LNCaP clone FGC (cell line): Measurements from ENCODE around the gene STRN4.

Source experiments
- DNase-seq: peaks from one replicate; pipeline ENCODE4 v3.0.0-alpha.2; 2011; ENCODE audit warnings: low read depth
- H3K4me3 ChIP-seq: 2 replicates; pipeline ENCODE4 v1.5.1; 2011; ENCODE audit warnings: mild to moderate bottlenecking, low read depth, low read length, control low read depth
- CTCF ChIP-seq: IDR thresholded peaks from 2 replicates; pipeline ENCODE4 v1.5.1; 2012; ENCODE audit warnings: mild to moderate bottlenecking; ENCODE audit not compliant: control insufficient read depth, insufficient read depth; ENCODE audit errors: extremely low read depth

The STRN4 gene

GRCh38 chr19:46746281-46747057 is at the start of gene STRN4:
TSS of gene STRN4 (minus strand) at chr19:46746450. CDS start at chr19:46746430, 20 bp downstream.
- H3K4me3 ChIP-seq, result peak within 1 kb of the TSS; percentile 81
- DNase-seq, result no peak
- TF ChIP-seq CTCF, result no peak

- no peak overlapping the region for H3K4me3 ChIP-seq
- DNase-seq, result no peak
- TF ChIP-seq CTCF, result no peak
Measured at GRCh38 chr19:46791944-46792343, 45.7 kb upstream of the STRN4 start.

GRCh38 chr19:46789371-46789770 is 43.1 kb upstream of the STRN4 start:
- TF ChIP-seq CTCF, result no peak
- no peak for DNase-seq
- no peak overlapping the region for H3K4me3 ChIP-seq

DNA sequence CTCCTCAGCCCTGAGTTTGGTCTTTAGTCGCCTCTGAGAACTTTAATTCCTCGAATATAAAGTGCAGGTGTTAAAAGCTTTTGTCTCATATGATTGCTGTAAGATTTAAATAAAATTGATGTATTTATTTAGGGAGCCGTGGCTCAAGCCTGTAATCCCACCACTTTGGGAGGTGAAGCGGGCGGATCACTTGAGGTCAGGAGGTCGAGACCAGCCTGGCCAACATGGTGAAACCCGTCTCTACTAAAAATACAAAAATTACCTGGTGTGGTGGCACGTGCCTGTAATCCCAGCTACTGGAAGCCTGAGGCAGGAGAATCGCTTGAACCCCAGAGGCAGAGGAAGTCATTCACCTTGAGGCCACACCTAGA is 42.7 kb upstream of the STRN4 start:
- no peak for TF ChIP-seq CTCF
- no peak overlapping the region for H3K4me3 ChIP-seq
- DNase-seq, result no peak

- peak; percentile 64 for DNase-seq
- no peak for TF ChIP-seq CTCF
- peak within 1 kb of the TSS; percentile 73 for H3K4me3 ChIP-seq
Measured at GRCh38 chr19:46788262-46788967, 42.2 kb upstream of the STRN4 start, which contains the start of gene SLC1A5. TSS of gene SLC1A5 (minus strand) at chr19:46788594. CDS start at chr19:46787965, 629 bp downstream.

DNA sequence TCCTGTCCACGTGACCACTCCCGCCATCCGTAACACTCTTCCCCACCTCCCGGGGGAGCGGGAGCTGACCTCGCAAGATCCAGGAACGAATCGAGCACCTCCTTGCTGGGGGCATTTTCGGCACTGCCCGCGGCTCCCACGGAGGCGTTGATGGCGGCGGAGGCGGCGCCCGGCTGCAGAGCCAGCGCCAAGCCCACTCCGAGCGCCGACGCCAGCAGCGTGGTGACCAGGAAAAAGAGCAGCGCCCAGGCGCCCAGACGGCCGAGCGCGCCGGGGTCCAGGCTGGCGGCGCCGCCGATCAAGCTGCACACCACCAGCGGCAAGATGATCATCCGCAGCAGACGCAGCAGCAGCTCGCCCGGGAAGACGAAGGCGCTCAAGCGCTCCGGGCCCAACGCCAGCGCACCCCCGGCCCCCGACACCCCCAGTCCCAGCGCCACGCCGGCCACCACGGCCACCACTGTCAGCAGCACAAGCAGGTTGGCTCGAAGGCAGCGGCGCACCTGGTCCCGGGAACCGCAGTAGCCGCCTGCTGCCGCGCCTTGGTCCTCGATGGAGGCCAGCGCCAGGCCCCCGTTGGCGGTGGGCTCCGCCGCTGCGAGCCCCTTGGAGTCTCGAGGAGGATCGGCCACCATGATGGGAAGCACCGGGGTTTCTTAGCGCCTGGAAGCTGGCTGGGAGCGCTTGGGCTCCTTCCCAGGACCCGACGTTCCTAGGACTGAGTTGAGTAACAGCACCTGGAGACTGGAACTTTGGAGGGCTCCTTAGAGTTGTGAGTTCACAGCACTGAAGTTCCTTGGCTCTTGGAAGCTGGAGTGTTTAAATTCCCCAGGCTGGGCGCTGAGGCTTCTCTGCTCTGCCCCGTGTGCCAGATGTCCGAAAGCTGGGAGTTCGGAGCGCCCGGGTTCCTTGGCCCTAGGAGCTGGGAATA is 41.3 kb upstream of the STRN4 start:
- DNase-seq, result no peak
- no peak for TF ChIP-seq CTCF
- H3K4me3 ChIP-seq, result peak overlapping the region; percentile 73
